Keratinocyte (primary cell): ENCODE measurements around the gene CENPA.

Experiments
- EZH2 ChIP-seq: IDR thresholded peaks from one replicate; pipeline ENCODE4 v1.6.1; 2012; ENCODE audit warnings: inconsistent platforms, mild to moderate bottlenecking, low read length, moderate library complexity
- TF ChIP-seq, protein P1 (sequence below), 3 experiments: IDR thresholded peaks in 1 of 3; conservative IDR thresholded peaks in 1 of 3; optimal IDR thresholded peaks in 1 of 3; 2 replicates in 2 of 3; 3 replicates in 1 of 3; pipeline versions ENCODE3 to v1.5.1; 2011; ENCODE audit warnings: low read length in 3 of 3, mild to moderate bottlenecking in 3 of 3, moderate library complexity in 2 of 3, control low read depth in 1 of 3, inconsistent platforms in 1 of 3; ENCODE audit not compliant: insufficient read depth in 2 of 3; ENCODE audit errors: extremely low read depth in 1 of 3

DNA sequence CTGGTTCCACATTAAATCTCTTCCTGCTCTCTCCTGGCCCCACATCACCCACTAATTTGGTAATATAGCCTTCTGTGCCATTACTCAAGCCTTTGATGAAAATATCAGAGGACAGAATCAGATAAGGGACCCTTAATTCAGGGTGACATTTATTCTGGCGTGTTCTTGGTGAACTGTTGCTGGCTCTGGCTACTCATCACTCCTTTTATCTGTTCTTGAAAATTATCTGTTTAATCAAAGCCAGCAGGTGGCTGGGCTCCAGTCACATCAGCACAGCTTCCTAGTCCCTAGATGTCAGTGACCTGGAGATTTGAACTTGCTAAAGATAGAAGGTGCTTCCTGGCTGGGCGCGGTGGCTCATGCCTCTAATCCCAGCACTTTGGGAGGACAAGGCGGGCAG, 48.6 kb upstream of the CENPA start:
- TF ChIP-seq, protein P1, sequence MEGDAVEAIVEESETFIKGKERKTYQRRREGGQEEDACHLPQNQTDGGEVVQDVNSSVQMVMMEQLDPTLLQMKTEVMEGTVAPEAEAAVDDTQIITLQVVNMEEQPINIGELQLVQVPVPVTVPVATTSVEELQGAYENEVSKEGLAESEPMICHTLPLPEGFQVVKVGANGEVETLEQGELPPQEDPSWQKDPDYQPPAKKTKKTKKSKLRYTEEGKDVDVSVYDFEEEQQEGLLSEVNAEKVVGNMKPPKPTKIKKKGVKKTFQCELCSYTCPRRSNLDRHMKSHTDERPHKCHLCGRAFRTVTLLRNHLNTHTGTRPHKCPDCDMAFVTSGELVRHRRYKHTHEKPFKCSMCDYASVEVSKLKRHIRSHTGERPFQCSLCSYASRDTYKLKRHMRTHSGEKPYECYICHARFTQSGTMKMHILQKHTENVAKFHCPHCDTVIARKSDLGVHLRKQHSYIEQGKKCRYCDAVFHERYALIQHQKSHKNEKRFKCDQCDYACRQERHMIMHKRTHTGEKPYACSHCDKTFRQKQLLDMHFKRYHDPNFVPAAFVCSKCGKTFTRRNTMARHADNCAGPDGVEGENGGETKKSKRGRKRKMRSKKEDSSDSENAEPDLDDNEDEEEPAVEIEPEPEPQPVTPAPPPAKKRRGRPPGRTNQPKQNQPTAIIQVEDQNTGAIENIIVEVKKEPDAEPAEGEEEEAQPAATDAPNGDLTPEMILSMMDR (optimal IDR thresholded peaks at IDR 0.05 in 1 of 3, IDR thresholded peaks at IDR 0.05 in 1 of 3, conservative IDR thresholded peaks at IDR 0.05 in 1 of 3; ENCODE audit: extremely low read depth in 1 of 3, insufficient read depth in 2 of 3, low read length in 3 of 3) = no peak
- TF ChIP-seq EZH2 = no peak
